NCI-H345 treated with DMSO at 0.1 percent for 48 hours (cell line): Measurements from ENCODE around the gene PLCE1.
"Not testable (repeated sequence)": the region's sequence is repeated elsewhere in the genome, so short reads cannot be mapped to it uniquely, and the experiment has no call there.

ENCODE experiments used
- DNase-seq: peaks from one replicate; lab custom pipeline; 2025; ENCODE audit not compliant: unreplicated experiment; lab: John Stamatoyannopoulos, UW

Gene PLCE1

DNA sequence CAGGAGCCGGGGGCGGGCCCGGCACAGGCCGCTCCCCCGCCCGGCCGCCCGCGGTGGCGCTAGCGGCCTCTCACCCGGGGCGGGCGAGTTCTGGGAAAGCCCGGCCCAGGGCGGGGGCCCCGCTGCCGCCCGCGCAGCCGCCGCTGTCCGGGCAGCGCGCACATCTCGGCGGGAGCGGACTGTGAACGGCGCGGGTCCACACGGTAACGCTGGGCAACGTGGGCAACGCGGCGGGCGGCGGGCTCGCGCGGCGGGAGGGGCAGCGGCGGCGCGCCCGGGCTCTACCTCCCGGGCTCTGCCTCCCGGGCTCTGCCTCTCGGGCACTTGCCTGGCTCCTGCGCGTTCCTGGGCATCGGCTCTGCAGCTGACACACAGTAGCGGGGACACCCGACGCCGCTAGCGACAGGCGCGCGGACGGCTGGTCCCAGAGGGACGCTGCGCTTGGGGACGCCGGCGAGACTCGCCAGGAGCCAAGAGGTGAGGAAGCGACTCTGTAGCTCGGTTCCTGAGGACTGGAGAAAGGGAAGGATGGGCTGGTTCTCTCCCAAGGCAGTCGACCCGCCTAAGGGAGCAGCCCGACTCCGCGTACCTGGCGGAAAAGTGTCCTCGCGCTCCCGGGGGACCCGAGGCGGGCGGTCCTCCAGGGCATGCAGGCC is at the start of gene PLCE1:
PLCE1 (plus strand) TSS at position 150 of the 656 bp plus-strand sequence. CDS start 37,116 bp downstream, outside the sequence.
- DNase-seq: peak; percentile 18

DNA sequence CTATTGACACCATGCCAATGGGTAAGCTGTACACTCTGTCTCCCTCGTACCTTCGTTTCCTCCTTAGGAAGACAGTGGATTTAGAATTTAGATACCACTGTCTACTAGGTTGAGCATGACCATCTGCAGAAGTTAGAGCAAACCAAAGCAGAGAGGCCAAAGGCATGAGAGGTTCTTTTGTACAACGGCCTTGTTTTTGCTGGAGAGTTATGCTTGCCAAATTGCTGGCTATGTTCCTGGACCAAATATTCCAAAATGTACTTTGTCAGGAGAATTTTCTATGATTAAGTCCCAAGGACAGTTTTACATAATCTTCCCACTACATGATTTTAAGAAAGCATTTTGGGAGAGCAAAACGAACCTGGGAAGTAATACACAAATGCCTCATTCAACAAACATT is 47.9 kb upstream of the PLCE1 start:
- DNase-seq: no peak

DNA sequence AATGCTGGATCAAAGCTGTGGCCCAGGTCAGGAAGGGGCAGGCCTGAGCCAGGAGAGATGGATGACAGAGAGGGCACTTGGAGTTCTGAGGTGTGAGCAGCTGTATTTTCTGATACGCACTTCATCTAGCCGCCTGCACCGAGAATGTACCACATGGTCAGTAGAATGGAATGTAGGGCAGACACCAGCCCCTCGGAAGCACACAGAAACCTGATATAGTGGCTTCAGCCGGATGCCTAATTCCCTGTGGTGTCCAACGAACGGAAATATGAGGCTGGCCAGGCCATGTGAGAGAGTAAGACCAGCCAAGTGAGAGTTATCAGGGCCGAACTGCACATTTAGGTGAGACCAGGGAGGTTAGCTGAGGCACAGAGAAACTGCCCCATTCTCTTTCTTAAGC is 46.7 kb upstream of the PLCE1 start:
- DNase-seq: no peak

DNA sequence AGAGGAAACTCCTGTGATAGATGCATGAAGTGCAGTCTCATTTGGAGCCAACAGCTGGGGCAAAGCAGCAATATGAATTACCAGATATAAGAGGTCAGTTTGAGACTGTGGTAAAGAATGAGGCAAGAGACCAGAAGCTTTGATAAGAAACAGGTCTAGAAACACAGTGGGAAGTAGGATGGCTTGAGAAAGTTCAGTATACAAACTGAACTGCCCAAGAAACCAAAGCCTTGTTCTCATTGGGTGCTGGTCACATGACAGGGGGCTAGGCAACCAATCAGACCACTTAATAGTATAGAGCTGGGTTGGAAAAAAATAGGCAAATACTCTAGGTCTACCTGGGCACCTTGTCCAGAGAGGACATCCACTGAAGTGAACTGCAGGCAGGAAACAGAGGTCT is 46.2 kb upstream of the PLCE1 start:
- no peak for DNase-seq

GRCh38 chr10:93951905-93952304 is 41.8 kb upstream of the PLCE1 start:
- DNase-seq: no peak

DNA sequence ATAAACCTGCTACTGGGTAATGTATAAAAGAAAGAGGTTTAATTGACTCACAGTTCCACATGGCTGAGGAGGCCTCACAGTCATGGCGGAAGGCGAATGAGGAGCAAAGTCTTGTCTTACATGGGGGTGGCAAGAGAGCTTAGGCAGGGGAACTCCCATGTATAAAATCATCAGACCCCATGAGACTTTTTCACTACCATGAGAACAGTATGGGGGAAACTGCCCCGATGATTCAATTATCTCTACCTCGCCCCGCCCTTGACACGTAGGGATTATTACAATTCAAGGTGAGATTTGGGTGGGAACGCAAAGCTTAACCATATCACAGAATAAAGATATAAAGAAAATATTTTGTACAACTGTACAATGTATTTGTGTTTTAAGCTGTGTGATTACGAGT is 39.4 kb upstream of the PLCE1 start:
- no peak for DNase-seq

- no peak for DNase-seq
Observed at GRCh38 chr10:93954726-93955363, 38.9 kb upstream of the PLCE1 start.

GRCh38 chr10:93958834-93959233 is 34.9 kb upstream of the PLCE1 start:
- DNase-seq: no peak

DNA sequence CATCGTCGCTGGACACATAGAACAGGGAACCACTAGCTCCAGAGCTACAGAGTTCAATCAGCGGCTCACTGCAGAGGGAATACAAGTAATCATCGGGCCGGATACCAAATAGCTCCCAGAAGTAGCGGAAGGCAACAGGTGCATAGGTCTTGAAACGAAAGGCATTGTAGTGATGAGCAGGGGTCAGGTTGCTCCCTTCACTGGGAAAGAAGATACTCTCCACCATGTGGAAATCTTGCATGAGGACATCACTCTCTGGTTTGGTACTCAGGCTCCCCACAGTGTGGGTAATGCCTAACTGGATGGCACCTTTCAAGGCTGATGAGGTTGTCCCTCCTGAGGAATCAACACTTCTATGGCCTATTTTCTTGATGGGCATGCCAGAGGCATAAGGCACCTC is 32.7 kb upstream of the PLCE1 start:
- DNase-seq: not testable (repeated sequence)

- no peak for DNase-seq
Observed at GRCh38 chr10:93962973-93963372, 30.8 kb upstream of the PLCE1 start.

DNA sequence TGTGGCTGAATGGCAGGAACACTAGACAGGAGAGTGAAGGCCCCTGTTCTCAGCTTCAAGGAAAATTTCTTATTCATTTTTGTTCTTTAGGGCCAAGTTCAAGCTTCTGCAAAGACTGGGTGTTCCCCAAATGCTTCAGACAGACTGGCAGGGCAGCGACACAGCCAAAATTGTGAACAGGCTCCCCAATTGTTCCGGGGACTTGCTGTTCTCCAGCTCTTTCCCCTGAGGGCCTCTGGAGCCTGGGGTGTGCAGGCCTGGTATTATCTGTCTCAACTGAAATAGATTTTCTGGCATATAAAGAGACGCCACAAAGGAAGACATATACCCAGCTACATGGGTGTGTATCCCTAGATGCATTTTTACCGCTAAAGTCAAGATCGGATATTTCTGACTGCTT is 30.3 kb upstream of the PLCE1 start:
- no peak for DNase-seq

- no peak for DNase-seq
Observed at GRCh38 chr10:93965911-93966310, 27.8 kb upstream of the PLCE1 start.

- DNase-seq: no peak
Observed at GRCh38 chr10:93967756-93968155, 26.0 kb upstream of the PLCE1 start.

DNA sequence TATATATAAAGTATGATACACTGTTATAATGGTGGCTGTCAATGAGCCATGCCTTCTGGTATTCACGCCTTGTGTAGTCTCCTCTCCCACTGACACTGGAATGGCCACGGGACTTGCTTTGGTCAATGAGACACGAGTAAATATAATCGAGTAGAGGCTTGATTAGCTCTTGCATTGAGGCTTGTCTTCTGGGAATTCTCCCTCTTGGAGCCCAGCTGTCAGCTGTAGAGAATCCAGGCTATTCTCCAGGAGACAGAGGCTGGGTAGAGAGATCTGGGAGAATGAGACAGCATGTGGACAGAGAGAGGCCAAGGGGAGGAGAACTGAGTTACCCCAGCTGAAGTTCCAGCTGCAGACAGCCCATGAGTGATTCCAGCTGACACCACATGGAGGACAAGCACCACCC is 25.2 kb upstream of the PLCE1 start:
- DNase-seq: no peak

DNA sequence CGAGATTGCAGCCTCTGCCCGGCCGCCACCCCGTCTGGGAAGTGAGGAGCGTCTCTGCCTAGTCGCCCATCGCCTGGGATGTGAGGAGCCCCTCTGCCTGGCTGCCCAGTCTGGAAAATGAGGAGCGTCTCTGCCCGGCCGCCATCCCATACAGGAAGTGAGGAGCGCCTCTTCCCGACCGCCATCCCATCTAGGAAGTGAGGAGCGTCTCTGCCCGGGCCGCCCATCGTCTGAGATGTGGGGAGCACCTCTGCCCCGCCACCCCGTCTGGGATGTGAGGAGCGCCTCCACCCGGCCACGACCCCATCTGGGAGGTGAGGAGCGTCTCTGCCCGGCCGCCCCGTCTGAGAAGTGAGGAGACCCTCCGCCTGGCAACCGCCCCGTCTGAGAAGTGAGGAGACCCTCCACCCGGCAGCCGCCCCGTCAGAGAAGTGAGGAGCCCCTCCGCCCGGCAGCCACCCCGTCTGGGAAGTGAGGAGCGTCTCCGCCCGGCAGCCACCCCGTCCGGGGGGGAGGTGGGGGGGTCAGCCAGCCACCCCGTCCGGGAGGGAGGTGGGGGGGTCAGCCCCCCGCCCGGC is 23.2 kb upstream of the PLCE1 start:
- not testable (repeated sequence) for DNase-seq

DNA sequence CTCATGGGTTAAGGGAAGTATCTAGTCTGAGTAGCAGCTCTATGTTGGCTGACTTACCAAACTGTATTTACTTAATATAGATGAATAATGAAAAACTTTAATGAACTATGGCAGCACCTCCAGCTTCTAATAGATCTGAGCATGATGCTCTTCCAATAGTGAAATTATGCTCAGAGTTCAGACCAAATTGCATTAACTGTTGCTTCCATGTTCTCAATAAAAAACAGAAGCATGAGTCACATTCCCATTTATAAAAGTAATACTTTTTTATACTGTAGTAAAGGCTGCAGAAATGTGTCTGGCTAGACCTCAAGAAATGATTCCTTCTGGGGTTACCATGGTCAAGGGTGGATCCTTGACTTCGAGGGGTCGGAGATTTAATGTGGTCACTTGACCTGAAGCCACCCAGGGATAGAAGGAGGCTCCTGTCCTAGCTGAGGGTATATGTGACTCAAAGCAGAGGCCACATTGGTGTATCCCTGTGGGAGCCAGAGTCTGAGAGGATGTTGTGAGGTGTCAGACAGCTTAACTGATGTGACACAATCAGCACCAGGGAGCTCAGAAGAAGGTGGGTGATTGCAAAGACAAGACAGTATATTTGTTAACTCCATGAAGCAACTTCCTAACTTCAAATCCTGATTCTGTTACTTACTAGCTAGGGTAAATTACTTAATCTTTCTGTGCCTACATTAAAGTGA is 19.8 kb upstream of the PLCE1 start:
- no peak for DNase-seq

DNA sequence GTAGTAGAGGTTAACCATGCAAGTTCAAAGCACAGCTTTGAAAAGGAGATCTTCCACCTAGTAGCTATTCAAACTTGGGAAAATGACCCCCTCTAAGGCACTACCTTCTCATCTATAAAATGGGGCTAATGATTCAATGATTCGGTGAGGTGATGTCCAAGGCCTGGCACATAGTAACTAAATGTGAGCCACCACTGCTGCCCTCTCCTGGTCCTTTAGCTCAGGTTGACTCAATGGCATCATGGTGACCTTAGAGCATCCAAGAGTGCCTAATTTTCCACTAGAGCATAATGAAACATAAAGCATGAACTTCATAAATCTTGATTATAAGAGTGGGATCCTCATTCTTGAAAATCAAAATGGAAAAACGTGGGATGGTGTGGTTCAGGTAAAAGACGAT is 16.3 kb upstream of the PLCE1 start:
- DNase-seq: no peak

DNA sequence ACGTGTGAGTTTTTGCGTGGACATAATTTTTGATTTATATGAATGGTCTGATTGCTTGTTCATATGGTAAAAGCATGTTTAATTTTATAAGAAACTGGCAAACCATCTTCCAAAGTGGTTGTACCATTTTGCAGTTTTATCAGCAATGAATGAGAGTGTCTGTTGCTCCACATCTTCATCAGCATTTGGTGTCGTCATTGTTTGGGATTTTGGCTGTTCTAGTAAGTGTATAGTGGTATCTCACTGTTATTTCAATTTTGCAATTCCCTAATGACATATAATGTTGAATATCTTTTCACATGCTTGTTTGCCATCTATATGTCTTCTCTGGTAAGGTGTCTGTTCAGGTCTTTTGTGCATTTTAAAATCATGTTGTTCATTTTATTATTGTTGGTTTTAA is 13.2 kb upstream of the PLCE1 start:
- no peak for DNase-seq

DNA sequence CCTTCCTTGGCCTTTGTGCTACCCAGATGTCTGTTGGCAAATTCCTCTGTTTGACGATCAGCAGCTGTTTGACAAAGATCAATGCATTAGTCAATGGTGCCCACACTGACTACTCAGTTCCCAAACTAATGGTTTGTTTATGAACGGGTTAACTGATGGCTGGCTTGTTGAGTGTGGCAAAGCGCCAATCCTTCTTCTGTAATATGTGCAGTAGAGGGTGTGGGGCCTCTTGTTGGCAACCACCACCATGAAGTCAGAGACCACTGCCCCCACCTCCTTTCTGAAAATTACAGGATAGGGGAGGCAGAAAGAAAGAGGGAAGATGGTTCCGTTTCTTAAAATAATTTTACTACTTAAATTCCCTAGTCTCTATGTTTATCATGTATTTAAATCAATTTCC is 2.6 kb upstream of the PLCE1 start:
- no peak for DNase-seq

DNA sequence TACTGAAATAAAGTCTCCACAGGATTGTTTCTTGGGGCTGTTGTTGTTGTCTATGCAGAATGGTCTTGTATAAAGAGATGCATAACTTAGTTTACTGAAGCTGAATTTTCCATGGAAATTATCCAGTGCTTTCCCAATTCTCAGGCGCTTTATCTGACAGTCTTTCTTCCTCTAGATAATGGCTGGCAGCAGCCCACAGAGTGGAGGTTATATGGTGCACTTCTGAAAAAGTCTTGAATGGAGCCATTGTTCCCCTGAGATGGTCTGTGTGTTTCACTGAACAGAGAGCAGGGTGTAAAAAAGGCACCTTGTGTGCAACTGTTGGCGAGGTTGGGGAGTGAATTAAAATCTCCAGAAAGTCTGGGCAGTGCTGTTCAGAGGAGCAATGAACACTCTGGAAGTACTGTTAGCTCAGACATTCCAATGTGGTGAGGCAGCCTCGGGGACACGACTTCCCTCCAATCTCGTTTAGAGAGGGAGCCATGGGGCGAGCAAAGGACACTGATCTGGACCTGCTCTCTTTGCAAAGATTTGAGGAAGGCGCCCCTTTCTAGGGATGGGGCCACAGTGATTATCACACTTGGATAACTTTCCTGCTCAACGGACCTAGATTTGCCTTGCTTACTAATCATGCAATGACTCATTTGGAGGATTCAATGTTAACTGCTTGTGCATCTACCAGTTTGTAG is 2.0 kb upstream of the PLCE1 start:
- DNase-seq: no peak

DNA sequence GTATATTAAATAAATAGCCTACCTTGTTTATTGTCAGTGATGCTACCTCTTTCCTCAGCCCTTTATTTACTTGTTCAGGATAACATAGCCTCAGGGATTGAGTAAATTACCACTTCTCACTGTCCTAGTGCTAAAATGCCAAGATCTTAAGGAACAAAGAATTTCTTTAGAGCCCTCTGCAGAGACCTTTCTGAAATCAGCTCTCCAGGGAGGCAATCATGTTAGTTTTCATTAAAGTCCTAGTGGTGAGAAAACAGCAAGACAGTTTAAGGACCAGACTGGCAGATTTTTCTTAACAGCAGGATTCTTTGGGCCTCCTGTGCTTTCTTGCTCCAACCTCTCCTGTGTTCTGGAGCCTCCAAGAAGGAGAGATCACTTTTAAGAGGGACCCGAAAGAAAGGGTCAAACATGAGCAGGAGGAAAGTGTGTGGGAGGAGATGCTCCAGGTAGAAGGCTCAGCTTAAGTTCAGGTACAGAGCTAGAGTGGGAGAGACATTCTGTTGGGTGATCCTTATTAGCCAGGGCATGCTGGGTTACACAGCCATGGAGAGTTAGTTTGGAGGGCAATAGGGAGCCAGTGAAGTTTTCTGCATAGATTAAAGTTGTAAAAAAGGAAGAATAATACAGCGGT is 1.2 kb upstream of the PLCE1 start:
- no peak for DNase-seq
